NCI-H187 (cell line): Measurements from ENCODE around the gene HBB.
"Not testable (repeated sequence)": the region's sequence is repeated elsewhere in the genome, so short reads cannot be mapped to it uniquely, and the experiment has no call there.

Source experiments
- DNase-seq, 2 experiments: peaks; one replicate each; lab custom pipeline; 2025; lab: John Stamatoyannopoulos, UW

Gene HBB

DNA sequence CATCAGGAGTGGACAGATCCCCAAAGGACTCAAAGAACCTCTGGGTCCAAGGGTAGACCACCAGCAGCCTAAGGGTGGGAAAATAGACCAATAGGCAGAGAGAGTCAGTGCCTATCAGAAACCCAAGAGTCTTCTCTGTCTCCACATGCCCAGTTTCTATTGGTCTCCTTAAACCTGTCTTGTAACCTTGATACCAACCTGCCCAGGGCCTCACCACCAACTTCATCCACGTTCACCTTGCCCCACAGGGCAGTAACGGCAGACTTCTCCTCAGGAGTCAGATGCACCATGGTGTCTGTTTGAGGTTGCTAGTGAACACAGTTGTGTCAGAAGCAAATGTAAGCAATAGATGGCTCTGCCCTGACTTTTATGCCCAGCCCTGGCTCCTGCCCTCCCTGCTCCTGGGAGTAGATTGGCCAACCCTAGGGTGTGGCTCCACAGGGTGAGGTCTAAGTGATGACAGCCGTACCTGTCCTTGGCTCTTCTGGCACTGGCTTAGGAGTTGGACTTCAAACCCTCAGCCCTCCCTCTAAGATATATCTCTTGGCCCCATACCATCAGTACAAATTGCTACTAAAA lies at the start of gene HBB:
TSS of gene HBB (minus strand) at position 340 of the 579 bp plus-strand sequence. CDS start at position 290, 50 bp downstream.
- DNase-seq: no peak

DNA sequence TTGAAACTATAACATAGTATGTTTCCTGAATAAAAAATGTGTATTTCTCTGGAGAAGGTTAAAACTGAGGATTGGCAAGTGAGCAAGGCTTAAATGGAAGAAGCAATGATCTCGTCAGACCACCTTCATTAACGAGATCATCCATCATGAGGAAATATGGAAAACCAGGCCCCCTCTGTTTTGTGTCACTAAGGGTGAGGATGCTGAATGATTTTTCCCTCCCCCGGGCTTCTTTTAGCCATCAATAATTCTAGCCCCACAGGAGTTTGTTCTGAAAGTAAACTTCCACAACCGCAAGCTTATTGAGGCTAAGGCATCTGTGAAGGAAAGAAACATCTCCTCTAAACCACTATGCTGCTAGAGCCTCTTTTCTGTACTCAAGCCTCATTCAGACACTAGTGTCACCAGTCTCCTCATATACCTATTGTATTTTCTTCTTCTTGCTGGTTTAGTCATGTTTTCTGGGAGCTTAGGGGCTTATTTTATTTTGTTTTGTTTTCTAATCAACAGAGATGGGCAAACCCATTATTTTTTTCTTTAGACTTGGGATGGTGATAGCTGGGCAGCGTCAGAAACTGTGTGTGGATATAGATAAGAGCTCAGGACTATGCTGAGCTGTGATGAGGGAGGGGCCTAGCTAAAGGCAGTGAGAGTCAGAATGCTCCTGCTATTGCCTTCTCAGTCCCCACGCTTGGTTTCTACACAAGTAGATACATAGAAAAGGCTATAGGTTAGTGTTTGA lies 48.7 kb upstream of the HBB start:
- DNase-seq: no peak

DNA sequence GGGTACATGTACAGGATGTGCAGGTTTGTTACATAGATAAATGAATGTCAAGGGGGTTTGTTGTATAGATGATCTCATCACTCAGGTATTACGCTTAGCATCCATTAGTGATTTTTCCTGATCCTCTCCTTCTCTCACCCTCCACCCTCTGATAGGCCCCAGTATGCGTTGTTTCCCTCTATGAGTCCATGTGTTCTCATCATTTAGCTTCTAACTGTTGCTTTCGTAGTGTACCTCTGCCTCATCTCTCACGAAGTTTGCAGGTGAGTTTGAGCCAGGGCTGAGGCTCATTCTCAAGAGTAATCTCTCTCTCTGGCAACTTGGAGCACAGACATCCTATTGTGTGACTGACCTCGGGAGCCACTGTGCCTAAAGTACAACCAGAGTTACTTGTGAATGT lies 47.5 kb upstream of the HBB start:
- no peak for DNase-seq

DNA sequence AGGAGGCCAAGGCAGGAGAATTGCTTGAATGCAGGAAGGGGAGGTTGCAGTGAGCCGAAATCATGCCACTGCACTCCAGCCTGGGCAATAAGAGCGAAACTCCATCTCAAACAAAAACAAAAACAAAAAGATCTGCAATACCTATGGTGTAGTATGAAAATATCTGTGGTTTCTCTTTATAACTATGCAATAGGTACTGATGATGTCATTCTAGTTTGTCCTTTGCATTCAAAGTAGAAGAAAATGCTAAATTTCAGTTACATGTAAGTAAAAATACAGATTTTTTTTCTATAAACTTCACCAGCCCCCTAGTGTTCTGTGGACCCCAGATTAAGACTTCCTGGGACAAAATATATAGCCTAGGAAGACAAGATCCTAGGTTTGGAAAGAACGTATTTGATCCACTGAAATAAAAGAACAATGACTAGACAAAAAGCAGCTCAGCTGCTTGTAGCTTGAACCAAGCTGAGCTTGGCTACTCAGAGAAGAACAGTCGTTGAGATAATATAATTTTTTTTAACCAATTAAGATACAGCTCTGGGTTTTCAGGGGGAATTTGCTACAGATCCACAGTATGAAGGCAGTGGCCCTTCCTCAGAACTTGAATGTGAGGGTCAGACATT lies 45.6 kb upstream of the HBB start:
- DNase-seq: no peak

DNA sequence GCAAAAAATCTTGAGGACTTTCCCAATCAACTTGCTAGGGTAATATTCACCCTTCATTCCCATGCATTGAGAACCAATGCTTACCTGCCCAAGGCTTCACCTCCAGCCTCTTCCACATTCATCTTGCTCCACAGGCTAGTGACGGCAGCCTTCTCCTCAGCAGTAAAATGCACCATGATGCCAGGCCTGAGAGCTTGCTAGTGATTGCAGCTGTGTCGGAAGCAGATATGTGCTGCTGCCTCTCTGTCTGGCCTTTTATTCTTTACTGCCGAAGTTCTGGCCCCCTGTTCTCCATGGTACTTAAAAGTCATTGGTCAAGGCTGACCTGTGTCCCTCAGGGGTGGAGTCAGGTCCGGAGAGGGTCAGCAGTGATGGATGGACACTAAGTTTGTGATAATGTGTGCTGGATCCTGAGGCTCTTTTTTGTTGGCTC lies 42.9 kb upstream of the HBB start, which contains the start of gene HBE1:
TSS of gene HBE1 (minus strand) at position 231 of the 433 bp plus-strand sequence. CDS start at position 176, 55 bp downstream.
- DNase-seq: no peak

DNA sequence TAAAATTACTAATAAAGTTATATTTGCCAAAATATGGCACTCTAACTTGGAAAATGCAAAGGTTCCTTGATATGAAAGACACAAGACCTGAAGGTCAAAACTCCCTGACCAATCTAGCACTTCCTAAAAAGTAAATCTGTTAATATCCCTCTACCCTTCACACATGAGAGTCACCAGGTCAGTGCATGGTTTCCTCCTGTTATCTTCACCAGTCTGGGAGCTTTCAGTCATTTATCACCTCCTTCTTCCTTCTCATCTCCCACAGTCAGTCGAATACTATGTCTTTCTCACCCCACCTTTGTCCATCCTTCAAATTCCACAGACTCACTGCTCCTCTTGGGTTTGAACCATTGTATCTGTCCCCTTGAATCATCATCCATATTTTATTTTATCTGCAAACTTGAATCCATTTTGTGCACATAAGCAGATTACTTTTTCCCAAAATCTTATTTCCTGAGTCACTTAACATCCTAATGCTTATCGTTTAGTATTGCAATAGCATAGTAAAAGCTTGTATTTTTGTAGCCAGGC lies 40.2 kb upstream of the HBB start:
- DNase-seq: no peak

DNA sequence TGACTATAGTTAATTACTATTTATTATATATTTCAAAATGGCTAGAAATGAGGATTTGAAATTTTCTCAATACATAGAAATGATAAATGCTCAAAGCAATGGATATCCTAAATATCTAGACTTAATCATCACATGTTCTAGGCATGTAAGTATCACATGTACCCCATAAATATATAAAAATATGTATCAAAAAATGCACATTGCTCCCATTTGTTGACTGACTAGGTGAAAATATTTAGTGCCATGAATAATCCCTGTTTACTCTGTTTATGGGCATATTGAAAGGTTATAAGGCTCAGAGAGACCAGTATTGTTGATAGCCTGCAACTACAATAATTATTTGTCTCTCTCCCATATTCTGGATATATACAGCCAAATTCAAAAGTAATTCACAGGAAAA lies 39.7 kb upstream of the HBB start:
- no peak for DNase-seq

DNA sequence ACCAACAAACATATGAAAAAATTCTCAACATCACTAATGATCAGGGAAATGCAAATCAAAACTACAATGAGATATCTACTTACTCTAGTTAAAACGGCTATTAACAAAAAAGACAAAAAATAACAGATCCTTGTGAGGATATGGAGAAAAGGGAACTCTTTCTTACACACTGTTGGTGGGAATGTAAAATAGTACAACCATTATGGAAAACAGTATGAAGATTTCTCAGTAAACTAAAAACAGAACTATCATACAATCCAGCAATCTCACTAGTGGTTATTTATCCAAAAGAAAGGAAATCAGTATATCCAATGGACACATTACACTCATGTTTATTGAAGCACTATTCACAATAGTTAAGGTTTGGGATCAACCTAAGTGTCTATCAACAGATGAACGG lies 39.0 kb upstream of the HBB start:
- no peak for DNase-seq

DNA sequence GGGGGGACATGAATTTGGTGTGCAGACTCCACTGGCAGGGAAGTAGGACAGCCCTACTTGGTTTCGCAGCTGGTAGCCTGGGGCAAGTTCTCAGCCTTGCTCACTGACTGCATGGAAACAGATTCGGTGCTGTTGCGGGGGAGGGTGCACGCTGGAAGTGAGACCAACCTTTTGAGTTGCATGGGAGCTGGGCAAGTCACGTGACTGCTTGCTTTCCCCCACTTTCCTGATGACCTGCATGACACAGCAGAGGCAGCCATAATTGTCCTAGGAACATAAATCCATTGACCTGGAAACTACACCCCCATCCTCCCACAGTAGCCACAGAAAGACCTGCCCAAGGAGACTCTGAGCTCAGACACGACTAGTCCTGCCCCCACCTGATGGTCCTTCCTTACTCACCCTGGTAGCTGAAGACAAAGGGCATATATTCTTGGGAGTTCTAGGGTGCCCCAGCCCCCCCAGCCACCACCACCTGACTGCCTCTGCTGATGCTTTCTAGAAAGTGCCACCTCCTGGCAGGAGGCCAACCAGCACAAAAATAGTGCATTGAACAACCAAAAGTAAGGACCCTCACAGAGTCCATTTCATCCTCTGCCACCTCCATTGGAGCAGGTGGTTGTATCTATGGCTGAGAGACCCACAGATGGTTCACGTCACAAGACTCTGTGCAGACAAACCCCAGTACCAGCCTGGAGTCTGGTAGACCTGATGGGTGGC lies 31.8 kb upstream of the HBB start:
- no peak for DNase-seq

DNA sequence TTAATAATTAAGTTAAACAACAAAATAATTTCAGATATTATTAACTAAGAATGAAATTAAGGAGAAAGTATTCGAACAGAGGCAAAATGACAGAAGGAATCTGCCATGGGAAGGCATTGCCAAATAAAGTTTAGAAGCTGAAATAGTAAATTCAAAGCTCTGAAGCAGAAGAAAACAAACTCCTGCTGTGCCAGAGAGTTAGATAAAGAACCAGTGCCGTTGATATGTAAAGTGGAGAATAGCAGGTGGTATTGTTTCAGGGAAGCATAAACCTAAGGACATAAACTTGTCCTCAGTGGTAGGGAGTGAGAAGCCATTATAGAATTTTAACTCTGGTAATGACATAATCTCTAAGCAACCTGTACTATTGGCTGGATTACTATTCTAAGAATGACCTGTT lies 30.4 kb upstream of the HBB start:
- no peak for DNase-seq

DNA sequence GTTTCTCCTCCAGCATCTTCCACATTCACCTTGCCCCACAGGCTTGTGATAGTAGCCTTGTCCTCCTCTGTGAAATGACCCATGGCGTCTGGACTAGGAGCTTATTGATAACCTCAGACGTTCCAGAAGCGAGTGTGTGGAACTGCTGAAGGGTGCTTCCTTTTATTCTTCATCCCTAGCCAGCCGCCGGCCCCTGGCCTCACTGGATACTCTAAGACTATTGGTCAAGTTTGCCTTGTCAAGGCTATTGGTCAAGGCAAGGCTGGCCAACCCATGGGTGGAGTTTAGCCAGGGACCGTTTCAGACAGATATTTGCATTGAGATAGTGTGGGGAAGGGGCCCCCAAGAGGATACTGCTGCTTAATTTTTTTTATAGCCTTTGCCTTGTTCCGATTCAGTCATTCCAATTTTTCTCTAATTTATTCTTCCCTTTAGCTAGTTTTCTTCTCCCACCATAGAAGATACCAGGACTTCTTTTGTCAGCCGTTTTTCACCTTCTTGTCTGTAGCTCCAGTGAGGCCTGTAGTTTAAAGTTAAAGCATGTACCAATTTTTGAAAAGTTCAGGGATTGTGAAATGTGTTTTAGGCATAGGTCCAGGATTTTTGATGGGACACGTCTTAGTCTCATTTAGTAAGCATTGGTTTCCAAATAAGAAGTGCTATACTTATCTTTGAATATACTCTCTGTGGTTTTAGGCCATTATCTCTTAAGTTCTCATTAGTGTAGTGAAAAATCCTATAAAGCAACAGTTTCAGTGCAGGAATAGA lies 28.0 kb upstream of the HBB start, which contains the start of gene HBG2:
TSS of gene HBG2 (minus strand) at position 136 of the 768 bp plus-strand sequence. CDS start at position 83, 53 bp downstream.
- not testable (repeated sequence) for DNase-seq

DNA sequence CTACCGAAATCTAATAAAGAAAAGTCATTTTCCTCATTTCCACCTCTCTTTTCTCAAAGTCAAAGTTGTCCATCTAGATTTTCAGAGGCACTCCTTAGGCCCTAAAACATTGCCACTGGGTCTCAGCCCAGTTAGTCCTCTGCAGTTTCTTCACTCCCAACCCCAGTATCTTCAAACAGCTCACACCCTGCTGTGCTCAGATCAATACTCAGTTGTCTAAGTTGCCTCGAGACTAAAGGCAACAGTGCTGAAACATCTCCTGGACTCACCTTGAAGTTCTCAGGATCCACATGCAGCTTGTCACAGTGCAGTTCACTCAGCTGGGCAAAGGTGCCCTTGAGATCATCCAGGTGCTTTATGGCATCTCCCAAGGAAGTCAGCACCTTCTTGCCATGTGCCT lies 27.2 kb upstream of the HBB start:
- not testable (repeated sequence) for DNase-seq

DNA sequence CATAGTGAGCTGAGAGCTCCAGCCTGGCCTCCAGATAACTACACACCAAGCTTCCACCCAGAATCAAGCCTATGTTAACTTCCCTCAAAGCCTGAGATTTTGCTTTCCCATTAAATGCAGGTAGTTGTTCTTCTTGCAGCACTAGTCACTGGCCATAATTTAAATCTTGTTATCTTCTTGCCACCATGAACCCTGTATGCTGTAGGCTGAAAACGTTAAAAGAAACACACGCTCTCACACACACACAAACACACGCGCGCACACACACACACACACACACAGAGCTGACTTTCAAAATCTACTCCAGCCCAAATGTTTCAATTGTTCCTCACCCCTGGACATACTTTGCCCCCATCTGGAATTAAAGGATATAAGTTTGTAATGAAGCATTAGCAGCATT lies 26.6 kb upstream of the HBB start:
- DNase-seq: not testable (repeated sequence)

DNA sequence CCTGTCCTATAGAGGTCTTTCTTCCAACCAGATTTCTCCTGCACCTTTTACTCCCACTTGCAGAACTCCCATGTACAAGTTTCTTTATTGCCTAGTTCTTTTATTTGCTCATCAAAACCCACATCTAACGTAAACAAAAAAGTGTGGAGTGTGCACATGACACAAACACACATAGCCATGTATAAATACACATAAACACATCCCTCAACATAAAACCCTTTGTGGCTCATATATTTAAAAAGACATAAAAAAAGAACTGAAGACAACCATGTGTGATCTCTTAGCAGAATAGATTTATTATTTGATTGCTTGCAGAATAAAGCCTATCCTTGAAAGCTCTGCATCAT lies 26.0 kb upstream of the HBB start:
- DNase-seq: no peak

DNA sequence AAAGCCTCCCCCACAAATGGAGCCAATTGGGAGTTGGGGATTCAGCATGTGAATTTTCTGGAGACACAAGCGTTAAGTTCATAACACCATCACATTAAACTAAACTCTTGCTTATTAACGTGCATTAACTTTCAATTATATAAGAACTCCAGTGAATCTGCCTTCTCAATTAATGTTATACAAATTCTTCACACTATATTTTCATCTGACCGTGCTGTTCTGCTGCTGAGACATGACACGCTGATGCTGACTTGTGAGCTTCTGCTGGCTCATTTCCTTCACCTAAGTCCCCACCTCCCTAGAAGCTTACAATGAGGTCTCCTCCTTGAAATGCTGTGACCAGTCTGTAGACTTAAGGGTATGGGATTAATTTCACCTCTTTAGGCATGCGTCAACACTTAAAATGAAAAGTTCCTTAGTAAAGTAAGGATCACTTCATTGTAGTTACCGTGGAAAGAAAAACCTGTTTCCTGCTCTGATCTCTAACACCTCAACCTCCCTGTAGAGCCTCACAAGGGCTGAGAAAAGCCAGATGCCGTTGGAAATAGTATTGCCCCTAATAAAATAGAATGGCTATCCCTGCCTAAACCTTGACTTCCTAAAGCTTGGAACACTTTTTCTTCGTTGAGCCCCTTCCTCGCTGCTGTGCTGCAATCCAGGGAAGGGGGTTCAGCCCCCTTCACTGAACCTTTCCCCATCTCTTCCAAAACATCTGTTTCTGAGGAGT lies 25.5 kb upstream of the HBB start:
- DNase-seq: no peak

DNA sequence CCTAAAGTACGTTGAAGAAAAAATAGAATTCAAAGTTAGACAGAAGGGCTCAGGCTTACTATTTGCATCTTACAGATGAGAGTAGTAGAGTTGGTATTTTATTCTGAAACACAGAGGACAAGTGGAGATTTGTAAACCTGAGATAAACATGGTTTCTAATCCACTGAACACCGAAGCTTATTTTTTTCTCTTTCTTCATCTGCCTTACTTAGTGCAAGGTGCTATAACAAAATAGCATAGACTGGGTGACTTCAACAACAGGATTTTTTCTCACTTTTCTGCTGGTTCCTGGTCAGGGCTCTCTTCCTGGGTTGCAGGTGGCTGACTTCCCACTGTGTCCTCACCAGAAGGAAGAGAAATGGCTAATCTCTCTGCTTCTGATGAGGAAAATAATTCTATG lies 24.9 kb upstream of the HBB start:
- no peak for DNase-seq

DNA sequence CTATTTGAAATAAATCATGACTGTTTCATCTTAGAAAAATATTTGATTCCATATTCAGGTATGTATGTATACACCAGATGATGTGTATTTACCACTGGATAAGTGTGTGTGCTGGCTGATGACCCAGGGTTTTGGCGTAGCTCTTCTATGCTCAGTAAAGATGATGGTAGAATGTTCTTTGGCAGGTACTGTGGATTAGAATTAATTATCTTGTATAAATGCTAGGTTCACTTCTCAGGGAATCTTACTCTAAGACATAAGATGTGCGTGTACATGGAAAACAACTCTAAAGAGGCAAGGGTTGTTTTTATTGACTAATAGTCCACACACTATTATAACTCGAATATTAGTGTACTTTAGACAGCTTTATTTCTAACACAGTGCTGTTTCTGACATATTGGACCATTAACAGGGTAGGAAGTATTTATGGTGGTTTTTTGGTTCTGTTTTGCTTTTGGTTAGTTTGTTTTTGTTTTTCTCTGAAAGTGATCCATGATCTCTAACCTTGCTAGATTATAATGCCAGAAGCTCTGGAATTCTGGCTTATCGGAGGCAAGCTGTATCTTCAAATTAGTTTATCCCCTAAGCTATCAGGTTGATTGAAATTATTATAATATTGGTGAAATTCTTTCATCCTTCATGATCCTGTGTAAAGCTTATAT lies 23.8 kb upstream of the HBB start:
- DNase-seq: no peak

DNA sequence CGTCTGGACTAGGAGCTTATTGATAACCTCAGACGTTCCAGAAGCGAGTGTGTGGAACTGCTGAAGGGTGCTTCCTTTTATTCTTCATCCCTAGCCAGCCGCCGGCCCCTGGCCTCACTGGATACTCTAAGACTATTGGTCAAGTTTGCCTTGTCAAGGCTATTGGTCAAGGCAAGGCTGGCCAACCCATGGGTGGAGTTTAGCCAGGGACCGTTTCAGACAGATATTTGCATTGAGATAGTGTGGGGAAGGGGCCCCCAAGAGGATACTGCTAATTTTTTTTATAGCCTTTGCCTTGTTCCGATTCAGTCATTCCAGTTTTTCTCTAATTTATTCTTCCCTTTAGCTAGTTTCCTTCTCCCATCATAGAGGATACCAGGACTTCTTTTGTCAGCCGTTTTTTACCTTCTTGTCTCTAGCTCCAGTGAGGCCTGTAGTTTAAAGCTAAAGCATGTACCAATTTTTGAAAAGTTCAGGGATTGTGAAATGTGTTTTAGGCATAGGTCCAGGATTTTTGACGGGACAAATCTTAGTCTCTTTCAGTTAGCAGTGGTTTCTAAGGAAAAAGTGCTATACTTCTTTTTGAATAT lies 23.0 kb upstream of the HBB start, which contains the start of gene HBG1:
TSS of gene HBG1 (minus strand) at position 51 of the 590 bp plus-strand sequence. CDS start 53 bp downstream, outside the sequence.
- DNase-seq: not testable (repeated sequence)

DNA sequence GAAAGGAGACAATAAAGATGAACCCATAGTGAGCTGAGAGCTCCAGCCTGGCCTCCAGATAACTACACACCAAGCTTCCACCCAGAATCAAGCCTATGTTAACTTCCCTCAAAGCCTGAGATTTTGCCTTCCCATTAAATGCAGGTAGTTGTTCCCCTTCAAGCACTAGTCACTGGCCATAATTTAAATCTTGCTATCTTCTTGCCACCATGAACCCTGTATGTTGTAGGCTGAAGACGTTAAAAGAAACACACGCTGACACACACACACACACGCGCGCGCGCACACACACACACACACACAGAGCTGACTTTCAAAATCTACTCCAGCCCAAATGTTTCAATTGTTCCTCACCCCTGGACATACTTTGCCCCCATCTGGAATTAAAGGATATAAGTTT lies 21.6 kb upstream of the HBB start:
- DNase-seq: not testable (repeated sequence)
